Adipocyte (in vitro differentiated cells): ENCODE measurements around the gene PROS1.
"Not testable (repeated sequence)": the region's sequence is repeated elsewhere in the genome, so short reads cannot be mapped to it uniquely, and the experiment has no call there.

Experiments used
- DNase-seq: peaks from one replicate; pipeline ENCODE4 v3.0.0-alpha.2; 2015; ENCODE audit warnings: low read depth
- H3K27me3 ChIP-seq: replicated peaks from 2 replicates; pipeline ENCODE4 v1.7.0; 2013; ENCODE audit warnings: mild to moderate bottlenecking, low read length, moderate library complexity; ENCODE audit not compliant: control insufficient read depth, insufficient read depth
- H3K36me3 ChIP-seq: 2 replicates; pipeline ENCODE4 v1.7.0; 2013; ENCODE audit warnings: low read length, mild to moderate bottlenecking, moderate library complexity; ENCODE audit not compliant: control insufficient read depth, insufficient read depth, severe bottlenecking
- H3K4me1 ChIP-seq: 2 replicates; pipeline ENCODE4 v1.7.0; 2013; ENCODE audit warnings: mild to moderate bottlenecking, low read length, moderate library complexity; ENCODE audit not compliant: control insufficient read depth, insufficient read depth
- H3K4me3 ChIP-seq: 2 replicates; pipeline ENCODE4 v1.7.0; 2013; ENCODE audit warnings: mild to moderate bottlenecking, low read length, moderate library complexity
- H3K9ac ChIP-seq: 2 replicates; pipeline ENCODE4 v1.7.0; 2013; ENCODE audit warnings: mild to moderate bottlenecking, low read length, moderate library complexity
- H3K9me3 ChIP-seq: 2 replicates; pipeline ENCODE4 v1.7.0; 2013; ENCODE audit warnings: mild to moderate bottlenecking, low read length, moderate library complexity; ENCODE audit not compliant: control insufficient read depth

The PROS1 gene

DNA sequence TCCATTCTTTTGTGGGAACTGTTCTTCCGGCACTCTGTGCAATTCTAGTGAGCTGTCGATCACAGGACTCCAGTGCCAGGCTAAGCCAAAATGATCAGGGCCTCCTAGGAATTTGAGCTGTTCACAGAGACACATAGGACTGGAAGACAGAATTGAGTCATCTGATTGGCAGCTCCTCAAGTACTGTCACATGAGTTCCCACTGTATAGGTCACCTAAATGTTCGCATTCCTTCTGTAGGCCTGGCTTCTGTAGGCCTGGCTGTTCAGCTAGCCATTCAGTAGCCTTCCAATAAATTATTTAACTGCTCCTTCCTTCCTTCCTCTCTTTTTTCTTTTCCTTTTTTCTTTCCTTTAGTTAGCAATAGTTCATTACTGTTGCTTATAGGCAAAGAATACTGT lies 4.3 kb downstream of the PROS1 start:
- Histone ChIP-seq H3K36me3 (no peaks in the 10 kb centered on the region), H3K4me1 (peaks cover 37% of the 10 kb centered on the region), H3K27me3 (no peaks in the 10 kb centered on the region), H3K9ac (no peak overlapping the region), H3K9me3 (no peaks in the 10 kb centered on the region), H3K4me3 (no peak overlapping the region)
- DNase-seq: peak; percentile 48

DNA sequence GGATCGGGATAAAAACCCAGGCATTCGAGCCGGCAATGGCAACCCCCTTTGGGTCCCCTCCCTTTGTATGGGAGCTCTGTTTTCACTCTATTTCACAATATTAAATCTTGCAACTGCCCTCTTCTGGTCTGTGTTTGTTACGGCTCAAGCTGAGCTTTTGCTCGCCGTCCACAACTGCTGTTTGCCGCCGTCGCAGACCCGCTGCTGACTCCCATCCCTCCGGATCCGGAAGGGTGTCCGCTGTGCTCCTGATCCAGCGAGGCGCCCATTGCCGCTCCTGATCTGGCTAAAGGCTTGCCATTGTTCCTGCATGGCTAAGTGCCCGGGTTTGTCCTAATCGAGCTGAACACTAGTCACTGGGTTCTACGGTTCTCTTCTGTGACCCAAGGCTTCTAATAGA lies 8.6 kb downstream of the PROS1 start:
- not testable (repeated sequence) for H3K9me3 ChIP-seq, H3K9ac ChIP-seq, H3K27me3 ChIP-seq, DNase-seq, H3K36me3 ChIP-seq, H3K4me3 ChIP-seq
- H3K4me1 ChIP-seq: peaks cover 31% of the 10 kb centered on the region

DNA sequence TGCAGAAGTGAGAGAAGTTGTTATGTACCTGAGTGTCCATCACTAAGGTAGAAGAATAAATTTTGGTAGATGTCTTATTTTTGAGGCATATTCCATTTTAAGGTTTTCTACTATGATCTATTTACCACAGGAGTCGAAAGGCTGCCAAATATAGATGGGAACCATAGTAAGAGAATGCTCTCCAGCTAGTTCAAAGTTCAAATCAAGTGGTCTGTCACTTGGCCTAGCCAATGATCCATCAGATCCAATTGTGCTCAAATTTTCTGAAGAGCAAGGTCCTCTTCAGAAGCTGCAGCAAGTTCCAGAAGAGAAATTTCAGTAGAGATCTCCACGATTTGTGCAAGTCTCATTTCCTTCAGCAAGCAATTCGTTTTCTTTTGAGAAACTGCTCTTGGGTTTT lies 10.9 kb downstream of the PROS1 start:
- Histone ChIP-seq H3K4me1 (peaks cover 9% of the 10 kb centered on the region), H3K9ac (no peak overlapping the region), H3K36me3 (no peaks in the 10 kb centered on the region), H3K9me3 (no peaks in the 10 kb centered on the region), H3K4me3 (no peak overlapping the region), H3K27me3 (no peaks in the 10 kb centered on the region)
- DNase-seq: no peak

DNA sequence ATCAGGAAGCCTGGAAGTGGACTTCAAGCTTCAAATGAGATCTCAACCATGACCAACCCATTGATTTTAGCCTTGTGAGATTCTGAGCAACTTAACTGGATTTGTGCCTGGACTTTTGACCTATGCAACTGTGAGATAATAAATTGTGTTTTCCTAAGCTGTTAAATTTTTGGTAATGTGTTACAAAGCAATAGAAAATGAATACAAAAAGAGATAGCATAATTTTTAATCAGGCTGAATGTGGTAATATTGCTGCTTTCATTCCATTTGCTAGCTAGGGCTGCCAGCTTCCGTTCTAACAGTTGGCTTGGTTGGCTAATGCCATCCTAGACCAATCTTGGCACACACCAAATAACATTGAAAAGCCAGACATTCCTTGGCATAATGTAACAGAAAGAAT lies 12.2 kb downstream of the PROS1 start:
- Histone ChIP-seq H3K9me3 (no peaks in the 10 kb centered on the region), H3K36me3 (no peaks in the 10 kb centered on the region), H3K9ac (no peak overlapping the region), H3K4me1 (peaks cover 9% of the 10 kb centered on the region), H3K4me3 (no peak overlapping the region), H3K27me3 (no peaks in the 10 kb centered on the region)
- no peak for DNase-seq

DNA sequence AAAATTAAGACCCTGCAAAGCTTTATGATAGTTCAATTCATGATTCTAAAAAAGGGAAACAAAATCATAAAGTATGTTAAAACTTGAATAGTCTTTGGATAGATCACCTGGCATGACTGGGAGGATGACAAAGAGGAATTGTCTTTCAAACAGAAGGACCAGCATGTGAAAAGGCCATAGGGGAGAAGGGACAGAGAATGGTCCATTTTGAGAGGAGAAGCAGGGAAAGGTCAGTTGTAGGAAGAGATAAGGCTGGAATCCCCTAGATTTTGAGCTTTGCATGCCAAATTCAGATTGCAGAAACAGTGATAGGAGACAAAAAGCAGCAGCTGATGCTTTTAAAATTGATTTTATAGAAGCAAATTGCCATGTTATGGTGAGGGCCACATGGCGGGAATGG lies 12.7 kb downstream of the PROS1 start:
- Histone ChIP-seq H3K4me1 (peaks cover 9% of the 10 kb centered on the region), H3K36me3 (no peaks in the 10 kb centered on the region), H3K27me3 (no peaks in the 10 kb centered on the region), H3K9ac (no peak overlapping the region), H3K4me3 (no peak overlapping the region), H3K9me3 (no peaks in the 10 kb centered on the region)
- DNase-seq: no peak

DNA sequence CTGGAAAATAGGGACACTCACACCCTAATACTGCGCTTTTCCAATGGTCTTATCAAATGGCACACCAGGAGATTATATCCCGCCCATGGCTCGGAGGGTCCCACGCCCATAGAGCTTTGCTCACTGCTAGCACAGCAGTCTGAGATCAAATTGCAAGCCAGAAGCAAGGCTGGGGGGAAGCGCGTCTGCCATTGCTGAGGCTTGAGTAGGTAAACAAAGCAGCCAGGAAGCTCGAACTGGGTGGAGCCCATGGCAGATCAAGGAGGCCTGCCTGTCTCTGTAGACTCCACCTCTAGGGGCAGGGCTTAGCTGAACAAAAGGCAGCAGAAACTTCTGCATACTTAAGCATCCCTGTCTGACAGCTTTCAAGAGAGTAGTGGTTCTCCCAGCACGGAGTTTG lies 23.7 kb downstream of the PROS1 start:
- not testable (repeated sequence) for H3K9ac ChIP-seq, H3K36me3 ChIP-seq, H3K9me3 ChIP-seq, H3K27me3 ChIP-seq, H3K4me1 ChIP-seq, H3K4me3 ChIP-seq, DNase-seq

DNA sequence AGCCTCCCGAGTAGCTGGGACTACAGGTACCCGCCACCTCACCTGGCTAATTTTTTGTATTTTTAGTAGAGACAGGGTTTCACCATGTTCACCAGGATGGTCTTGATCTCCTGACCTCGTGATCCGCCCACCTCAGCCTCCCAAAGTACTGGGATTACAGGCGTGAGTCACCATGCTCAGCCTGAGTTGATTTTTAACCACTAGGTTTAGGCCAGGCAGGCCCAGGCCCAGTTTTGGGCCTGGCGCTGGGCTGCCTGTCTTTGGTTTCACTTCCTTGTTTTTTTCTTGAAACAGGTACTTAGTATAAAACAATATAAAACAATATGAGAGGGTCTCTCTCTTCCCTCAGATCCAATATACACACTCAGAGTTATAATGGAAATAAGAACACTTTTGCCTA lies 36.2 kb downstream of the PROS1 start:
- H3K4me3 ChIP-seq, H3K4me1 ChIP-seq, H3K27me3 ChIP-seq, H3K9ac ChIP-seq, H3K9me3 ChIP-seq, DNase-seq, H3K36me3 ChIP-seq: not testable (repeated sequence)

DNA sequence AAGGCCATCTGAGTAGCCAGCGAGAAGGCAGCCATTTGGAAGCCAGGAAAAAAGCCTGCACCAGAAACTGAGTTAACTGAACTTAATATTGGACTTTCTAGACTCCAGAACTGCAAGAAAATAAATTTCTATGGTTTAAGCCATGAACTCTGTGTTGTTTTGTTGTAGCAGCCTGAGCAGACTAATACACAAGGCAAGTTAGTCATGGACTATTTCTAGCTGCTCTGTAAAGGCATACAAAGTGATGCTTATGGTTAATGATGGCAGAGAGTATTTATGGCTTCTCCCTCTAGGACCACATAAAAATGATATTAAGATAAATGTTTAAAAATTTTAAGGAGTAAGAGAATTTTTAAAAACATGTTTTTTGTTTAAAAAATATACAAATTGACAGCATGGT lies 37.1 kb downstream of the PROS1 start:
- Histone ChIP-seq H3K9me3 (no peaks in the 10 kb centered on the region), H3K27me3 (no peaks in the 10 kb centered on the region), H3K4me3 (no peak overlapping the region), H3K36me3 (no peaks in the 10 kb centered on the region), H3K9ac (no peak overlapping the region), H3K4me1 (no peaks in the 10 kb centered on the region)
- DNase-seq: no peak

DNA sequence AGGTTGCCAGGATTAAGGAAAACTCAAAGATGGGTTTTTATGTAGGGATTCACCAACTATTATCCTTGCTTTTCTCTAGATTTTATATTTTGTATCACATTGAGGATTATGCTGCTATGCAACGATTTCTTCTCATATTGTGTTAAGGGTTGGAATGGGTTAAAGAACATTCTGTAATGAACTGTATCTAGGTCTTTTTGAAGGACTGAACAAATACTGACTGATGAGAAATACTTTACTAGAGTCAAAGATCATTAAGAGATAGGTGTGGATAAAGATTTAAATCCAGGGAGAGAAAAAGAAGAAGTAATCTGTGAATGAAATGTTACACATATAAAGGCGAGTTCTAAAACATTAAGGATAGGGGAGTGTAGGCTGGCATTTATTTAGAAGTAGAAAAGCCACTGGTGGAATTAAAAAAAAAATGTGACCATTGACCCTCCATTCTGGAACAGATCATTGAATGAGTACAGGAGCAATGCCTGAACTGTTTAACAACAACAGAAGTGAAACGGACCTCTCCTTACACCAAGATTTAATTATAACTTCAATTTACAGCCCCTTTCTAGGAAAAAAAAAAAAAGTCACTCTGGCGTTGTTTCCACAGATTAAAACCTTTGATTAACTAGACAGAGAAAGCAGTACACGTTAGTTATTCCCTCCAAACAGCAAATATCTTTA lies 39.2 kb downstream of the PROS1 start:
- Histone ChIP-seq H3K36me3 (no peaks in the 10 kb centered on the region), H3K4me1 (no peaks in the 10 kb centered on the region), H3K9me3 (no peaks in the 10 kb centered on the region), H3K4me3 (no peak overlapping the region), H3K9ac (no peak overlapping the region), H3K27me3 (no peaks in the 10 kb centered on the region)
- DNase-seq: no peak

DNA sequence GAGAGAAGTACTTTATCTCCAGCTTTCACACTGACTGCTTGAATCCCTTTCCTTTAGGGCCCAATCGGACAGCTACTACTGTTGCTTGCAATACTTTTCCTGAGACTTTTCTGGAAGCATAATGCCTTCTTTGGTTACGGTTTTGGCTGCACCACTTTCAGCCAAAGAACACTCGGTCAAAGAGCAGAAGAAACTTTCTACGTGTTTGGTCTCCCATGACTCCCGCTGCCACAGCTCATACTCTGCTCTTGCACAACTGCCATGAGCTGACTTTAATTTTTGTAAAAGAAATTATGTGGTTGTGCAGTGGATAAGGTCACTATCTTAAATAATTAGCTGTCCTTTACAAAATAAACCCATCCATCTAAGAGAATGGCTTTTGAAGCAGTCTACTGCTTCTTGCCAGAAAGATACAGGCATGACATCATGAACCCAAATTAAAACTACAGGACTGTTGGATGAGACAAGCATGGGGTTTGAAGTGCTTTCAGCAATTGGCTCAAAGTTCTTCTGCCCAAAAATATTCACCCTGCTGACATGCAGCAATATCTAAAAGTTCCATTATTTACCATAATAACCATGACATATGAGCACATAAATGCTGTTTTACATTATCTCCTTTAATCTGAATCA lies 42.0 kb downstream of the PROS1 start:
- DNase-seq: no peak
- Histone ChIP-seq H3K4me3 (no peak overlapping the region), H3K36me3 (no peaks in the 10 kb centered on the region)

DNA sequence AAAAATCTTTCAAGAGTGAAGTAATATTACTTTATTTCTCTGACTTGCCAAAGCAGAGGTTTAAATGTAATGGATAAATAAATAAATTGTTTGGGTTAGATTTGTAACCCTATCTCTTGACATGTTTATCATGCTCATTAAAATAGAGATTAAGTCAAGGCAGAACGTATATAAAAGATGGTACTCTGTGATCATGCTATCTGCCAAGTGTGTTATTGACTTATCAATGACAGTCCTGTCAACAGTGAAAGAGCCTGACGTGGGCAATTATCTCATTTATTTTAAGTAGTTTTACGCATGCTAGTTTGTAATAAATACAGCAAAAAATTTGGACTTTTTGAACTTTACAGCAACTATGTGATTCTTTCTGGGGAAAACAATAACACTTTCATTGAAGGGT lies 43.7 kb downstream of the PROS1 start:
- no peaks in the 10 kb centered on the region for H3K36me3 ChIP-seq
- H3K4me1 ChIP-seq: no peaks in the 10 kb centered on the region
- no peak overlapping the region for H3K9ac ChIP-seq
- H3K4me3 ChIP-seq: no peak overlapping the region
- no peak for DNase-seq
- H3K9me3 ChIP-seq: no peaks in the 10 kb centered on the region
- no peaks in the 10 kb centered on the region for H3K27me3 ChIP-seq

More for the DNA sequence above, 42.0 kb downstream of the PROS1 start:
- H3K4me1 ChIP-seq: no peaks in the 10 kb centered on the region
- no peaks in the 10 kb centered on the region for H3K9me3 ChIP-seq
- no peak overlapping the region for H3K9ac ChIP-seq
- no peaks in the 10 kb centered on the region for H3K27me3 ChIP-seq

DNA sequence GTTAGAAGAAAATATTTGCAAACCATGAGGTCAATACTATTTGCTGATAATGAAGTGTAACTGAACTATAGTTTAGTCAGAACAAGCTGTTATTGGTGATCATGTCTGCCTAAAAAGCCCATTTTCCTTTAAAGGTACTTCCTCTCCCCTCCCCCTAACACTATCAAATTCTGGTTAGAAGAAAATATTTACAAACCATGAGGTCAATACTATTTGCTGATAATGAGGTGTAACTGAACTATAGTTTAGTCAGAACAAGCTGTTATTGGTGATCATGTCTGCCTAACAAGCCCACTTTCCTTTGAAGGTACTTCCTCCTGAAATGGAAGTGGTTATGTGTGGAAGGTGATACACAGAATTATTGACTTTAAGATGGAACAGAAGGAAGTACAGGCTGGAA lies 46.9 kb downstream of the PROS1 start:
- no peaks in the 10 kb centered on the region for H3K4me1 ChIP-seq
- no peak overlapping the region for H3K4me3 ChIP-seq
- no peaks in the 10 kb centered on the region for H3K36me3 ChIP-seq
- no peak overlapping the region for H3K9ac ChIP-seq
- no peaks in the 10 kb centered on the region for H3K9me3 ChIP-seq
- no peak for DNase-seq
- H3K27me3 ChIP-seq: no peaks in the 10 kb centered on the region
